Common myeloid progenitor, CD34-positive (primary cell): ENCODE data around the gene FANCL. TPM values are rescaled to one million over a fixed set of nuclear protein-coding genes. Genes with fewer than 3 reads are reported as not detected.
A peak's percentile ranks its signal among the peaks of the same experiment; 100 is the strongest.
"Not testable (repeated sequence)": the region's sequence is repeated elsewhere in the genome, so short reads cannot be mapped to it uniquely, and the experiment has no call there.

Experiments
- CTCF ChIA-PET: fragments of 350-600 bp; sonication (Branson Sonifier 250); formaldehyde crosslinking; loops from one replicate; lab custom pipeline; 2021; ENCODE audit warnings: antibody characterized with exemption; lab: Charles Lee
- POLR2A ChIA-PET: fragments of 350-600 bp; sonication (Branson Sonifier 250); formaldehyde crosslinking; loops from one replicate; lab custom pipeline; 2021; ENCODE audit warnings: antibody characterized with exemption; lab: Charles Lee
- DNase-seq, 3 donors: peaks; one replicate each; pipeline versions ENCODE4 v3.0.0 to v3.0.0-alpha.2; 2013
- H3K27ac ChIP-seq, 2 experiments: 1 replicate in 1 of 2; 2 replicates in 1 of 2; pipeline ENCODE4 v1.7.0; 2013; ENCODE audit warnings: inconsistent platforms in 2 of 2, low read length in 2 of 2, mild to moderate bottlenecking in 2 of 2, low read depth in 1 of 2, moderate library complexity in 1 of 2; ENCODE audit not compliant: severe bottlenecking in 2 of 2, insufficient read depth in 1 of 2, poor library complexity in 1 of 2
- H3K27me3 ChIP-seq, 5 experiments: replicated peaks in 2 of 5; 1 replicate in 3 of 5; 2 replicates in 2 of 5; pipeline versions ENCODE4 v1.6.1 to v1.7.0; 2013; ENCODE audit warnings: low read length in 4 of 5, mild to moderate bottlenecking in 2 of 5, moderate library complexity in 2 of 5, inconsistent platforms in 1 of 5; ENCODE audit not compliant: insufficient read depth in 5 of 5, control insufficient read depth in 4 of 5
- H3K36me3 ChIP-seq, 4 experiments: 1 replicate in 2 of 4; 2 replicates in 2 of 4; pipeline versions ENCODE4 v1.6.1 to v1.7.0; 2013; ENCODE audit warnings: low read length in 3 of 4, control low read depth in 1 of 4, mild to moderate bottlenecking in 1 of 4; ENCODE audit not compliant: control insufficient read depth in 4 of 4, insufficient read depth in 4 of 4
- H3K4me1 ChIP-seq, 4 experiments: 1 replicate in 3 of 4; 2 replicates in 1 of 4; pipeline versions ENCODE4 v1.6.1 to v1.7.1; 2013; ENCODE audit warnings: low read length in 3 of 4, mild to moderate bottlenecking in 3 of 4, control low read depth in 1 of 4, inconsistent platforms in 1 of 4, moderate library complexity in 1 of 4; ENCODE audit not compliant: control insufficient read depth in 4 of 4, insufficient read depth in 4 of 4; ENCODE audit errors: control extremely low read depth in 1 of 4
- H3K4me3 ChIP-seq, 7 experiments: 1 replicate in 4 of 7; 2 replicates in 3 of 7; pipeline versions ENCODE4 v1.5.1 to v1.7.0; 2013; ENCODE audit warnings: mild to moderate bottlenecking in 7 of 7, low read length in 6 of 7, moderate library complexity in 6 of 7, inconsistent platforms in 2 of 7, low read depth in 2 of 7, control low read depth in 1 of 7; ENCODE audit not compliant: insufficient read depth in 4 of 7, control insufficient read depth in 1 of 7; ENCODE audit errors: extremely low read depth in 1 of 7
- H3K9me3 ChIP-seq, 5 experiments: 1 replicate in 4 of 5; 2 replicates in 1 of 5; pipeline versions ENCODE4 v1.6.1 to v1.7.1; 2013; ENCODE audit warnings: low read length in 4 of 5, mild to moderate bottlenecking in 2 of 5, inconsistent platforms in 1 of 5, low read depth in 1 of 5, moderate library complexity in 1 of 5; ENCODE audit not compliant: control insufficient read depth in 4 of 5, insufficient read depth in 2 of 5; ENCODE audit errors: control extremely low read depth in 1 of 5
- WGBS: methylation state at CpG from one replicate; pipeline ENCODE4 v1.1.5; 2013; ENCODE audit not compliant: insufficient coverage; 5-methylcytosine and 5-hydroxymethylcytosine counted together
- polyA plus RNA-seq: library from polyadenylated mRNA; unstranded; fragments of 120-200 nt; gene quantifications from one replicate; pipeline ENCODE4 v1.2.1, GENCODE V29; 2013

FANCL gene
- 37.1 TPM for polyA plus RNA-seq

GRCh38 chr2:58240670-58241545, at the start of gene FANCL:
TSS of gene FANCL (minus strand) at chr2:58241325. CDS start at chr2:58241313, 12 bp downstream.
- no peaks in the 10 kb centered on the region for H3K36me3 ChIP-seq
- POLR2A ChIA-PET: interaction anchor here (0.6 kb wide), 1 partner anchor 187 kb away, joined by 3 read pairs; no protein-coding TSS in a partner anchor
- peak within 1 kb of the TSS; percentile 77 to 90 for H3K27ac ChIP-seq
- H3K9me3 ChIP-seq: no peaks in the 10 kb centered on the region
- peak within 1 kb of the TSS; percentile 93 to 99 (median 97) for H3K4me3 ChIP-seq
- 0% methylated on average over 56 of the region's 59 CpGs for WGBS
- H3K4me1 ChIP-seq: peaks cover 5 to 30% (median 22%) of the 10 kb centered on the region in 4 experiments
- H3K27me3 ChIP-seq: no peaks in the 10 kb centered on the region
- CTCF ChIA-PET: no interaction called here
- DNase-seq: peak; percentile 81 to 90 (median 85)

- CTCF ChIA-PET: no interaction called here
- WGBS: 92% methylated on average over 3 of the region's 3 CpGs
- no peak for DNase-seq
- no peak overlapping the region for H3K27ac ChIP-seq
- no peak overlapping the region for H3K4me3 ChIP-seq
- POLR2A ChIA-PET: no interaction called here
- no peaks in the 10 kb centered on the region for H3K36me3 ChIP-seq
- H3K9me3 ChIP-seq: peaks cover 0 to 2% (median 0%) of the 10 kb centered on the region in 5 experiments
- H3K4me1 ChIP-seq: no peaks in the 10 kb centered on the region
- no peaks in the 10 kb centered on the region for H3K27me3 ChIP-seq
These were observed 47.9 kb upstream of the FANCL start for GRCh38 chr2:58289029-58289428.

- DNase-seq: no peak
- POLR2A ChIA-PET: no interaction called here
- CTCF ChIA-PET: no interaction called here
- no peaks in the 10 kb centered on the region for H3K27me3 ChIP-seq
- peaks cover 0 to 2% (median 0%) of the 10 kb centered on the region in 5 experiments for H3K9me3 ChIP-seq
- H3K4me1 ChIP-seq: no peaks in the 10 kb centered on the region
- no peak overlapping the region for H3K27ac ChIP-seq
- no peak overlapping the region for H3K4me3 ChIP-seq
- H3K36me3 ChIP-seq: no peaks in the 10 kb centered on the region
These were observed 42.8 kb upstream of the FANCL start for GRCh38 chr2:58283931-58284330.

- CTCF ChIA-PET, POLR2A ChIA-PET, H3K27ac ChIP-seq, DNase-seq, H3K4me3 ChIP-seq, H3K36me3 ChIP-seq, H3K9me3 ChIP-seq, H3K4me1 ChIP-seq, H3K27me3 ChIP-seq: not testable (repeated sequence)
- 80% methylated on average over 1 of the region's 3 CpGs for WGBS
These were observed 34.0 kb upstream of the FANCL start for GRCh38 chr2:58275144-58275543.

GRCh38 chr2:58271826-58272225, 30.7 kb upstream of the FANCL start:
- ChIA-PET CTCF (no interaction called here), POLR2A (no interaction called here)
- Histone ChIP-seq H3K27me3 (no peaks in the 10 kb centered on the region), H3K27ac (no peak overlapping the region), H3K4me3 (no peak overlapping the region), H3K4me1 (no peaks in the 10 kb centered on the region), H3K36me3 (no peaks in the 10 kb centered on the region), H3K9me3 (no peaks in the 10 kb centered on the region)
- 83% methylated on average over 1 of the region's 1 CpG for WGBS
- no peak for DNase-seq

GRCh38 chr2:58268685-58269084, 27.6 kb upstream of the FANCL start:
- no peak for DNase-seq
- no peaks in the 10 kb centered on the region for H3K9me3 ChIP-seq
- H3K27me3 ChIP-seq: no peaks in the 10 kb centered on the region
- no peak overlapping the region for H3K27ac ChIP-seq
- H3K36me3 ChIP-seq: no peaks in the 10 kb centered on the region
- ChIA-PET POLR2A (no interaction called here), CTCF (no interaction called here)
- H3K4me3 ChIP-seq: no peak overlapping the region
- no peaks in the 10 kb centered on the region for H3K4me1 ChIP-seq
- 94% methylated on average over 3 of the region's 4 CpGs for WGBS

GRCh38 chr2:58266211-58266610, 25.1 kb upstream of the FANCL start:
- 91% methylated on average over 2 of the region's 2 CpGs for WGBS

More at GRCh38 chr2:58266211-58266610, 25.1 kb upstream of the FANCL start:
- H3K36me3 ChIP-seq: no peaks in the 10 kb centered on the region
- no peak overlapping the region for H3K27ac ChIP-seq
- no peaks in the 10 kb centered on the region for H3K27me3 ChIP-seq
- DNase-seq: no peak
- H3K9me3 ChIP-seq: no peaks in the 10 kb centered on the region
- no peaks in the 10 kb centered on the region for H3K4me1 ChIP-seq
- ChIA-PET CTCF (no interaction called here), POLR2A (no interaction called here)
- no peak overlapping the region for H3K4me3 ChIP-seq
